Measurements from ENCODE around the gene CD34.

The CD34 gene

DNA sequence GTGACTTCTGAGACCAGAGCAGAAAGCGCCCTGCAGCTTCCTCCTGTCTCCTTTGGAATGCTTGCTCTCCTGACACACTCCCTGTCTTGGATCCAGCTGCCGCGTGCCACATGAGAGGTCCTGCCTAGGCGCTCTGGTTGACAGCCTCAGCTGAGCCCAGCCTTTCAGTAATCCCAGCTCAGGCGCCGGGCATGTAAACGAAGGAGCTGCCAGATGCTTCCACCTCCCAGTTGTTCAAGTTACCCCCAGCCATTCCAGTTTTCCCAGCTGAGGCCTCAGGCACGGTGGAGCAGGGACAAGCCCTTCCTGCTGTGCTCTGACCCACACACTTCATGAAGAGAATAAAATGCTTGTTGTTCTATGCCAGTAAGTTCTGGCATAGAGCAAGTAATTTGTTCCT, 14.3 kb upstream of the CD34 start:
- H3K36me3 ChIP-seq (ENCODE audit: low read depth) = no peaks in the 10 kb centered on the region
- no peak overlapping the region for H3K27ac ChIP-seq (ENCODE audit: poor library complexity, severe bottlenecking)
- no peaks in the 10 kb centered on the region for H3K4me1 ChIP-seq (ENCODE audit: insufficient read depth, poor library complexity, severe bottlenecking)
- TF ChIP-seq, protein P1, sequence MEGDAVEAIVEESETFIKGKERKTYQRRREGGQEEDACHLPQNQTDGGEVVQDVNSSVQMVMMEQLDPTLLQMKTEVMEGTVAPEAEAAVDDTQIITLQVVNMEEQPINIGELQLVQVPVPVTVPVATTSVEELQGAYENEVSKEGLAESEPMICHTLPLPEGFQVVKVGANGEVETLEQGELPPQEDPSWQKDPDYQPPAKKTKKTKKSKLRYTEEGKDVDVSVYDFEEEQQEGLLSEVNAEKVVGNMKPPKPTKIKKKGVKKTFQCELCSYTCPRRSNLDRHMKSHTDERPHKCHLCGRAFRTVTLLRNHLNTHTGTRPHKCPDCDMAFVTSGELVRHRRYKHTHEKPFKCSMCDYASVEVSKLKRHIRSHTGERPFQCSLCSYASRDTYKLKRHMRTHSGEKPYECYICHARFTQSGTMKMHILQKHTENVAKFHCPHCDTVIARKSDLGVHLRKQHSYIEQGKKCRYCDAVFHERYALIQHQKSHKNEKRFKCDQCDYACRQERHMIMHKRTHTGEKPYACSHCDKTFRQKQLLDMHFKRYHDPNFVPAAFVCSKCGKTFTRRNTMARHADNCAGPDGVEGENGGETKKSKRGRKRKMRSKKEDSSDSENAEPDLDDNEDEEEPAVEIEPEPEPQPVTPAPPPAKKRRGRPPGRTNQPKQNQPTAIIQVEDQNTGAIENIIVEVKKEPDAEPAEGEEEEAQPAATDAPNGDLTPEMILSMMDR (IDR thresholded peaks at IDR 0.05; ENCODE audit: poor library complexity, severe bottlenecking) = no peak
- DNase-seq (ENCODE audit: low spot score) (no peak), ATAC-seq (ENCODE audit: low read depth) (no peak)
- H3K9me3 ChIP-seq (ENCODE audit: severe bottlenecking) = no peaks in the 10 kb centered on the region
- H3K4me3 ChIP-seq (ENCODE audit: severe bottlenecking) = no peak overlapping the region
- H3K27me3 ChIP-seq (ENCODE audit: insufficient read depth, poor library complexity, severe bottlenecking) = no peaks in the 10 kb centered on the region

DNA sequence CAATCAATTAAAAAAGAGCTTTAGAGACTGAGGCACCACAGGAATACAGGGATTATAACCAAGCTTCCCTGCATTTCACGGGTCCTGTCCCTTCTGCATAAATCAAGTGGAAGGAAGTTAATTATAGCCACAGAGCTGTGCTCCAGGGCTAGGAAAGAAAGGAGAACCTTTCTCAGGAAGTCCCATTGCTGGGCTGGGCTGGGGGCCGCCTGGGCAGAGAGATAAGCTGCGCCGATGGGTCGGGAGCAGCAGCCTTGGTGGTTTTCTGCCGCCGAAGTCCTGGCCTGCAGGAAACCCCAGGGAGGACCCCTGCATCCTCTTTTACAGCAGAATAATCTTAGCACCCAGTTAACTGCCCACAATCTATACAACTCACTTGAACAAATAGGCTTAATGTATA, 12.6 kb upstream of the CD34 start:
- Histone ChIP-seq H3K36me3 (ENCODE audit: low read depth) (no peaks in the 10 kb centered on the region), H3K4me1 (ENCODE audit: insufficient read depth, poor library complexity, severe bottlenecking) (no peaks in the 10 kb centered on the region), H3K4me3 (ENCODE audit: severe bottlenecking) (no peak overlapping the region), H3K27ac (ENCODE audit: poor library complexity, severe bottlenecking) (no peak overlapping the region), H3K27me3 (ENCODE audit: insufficient read depth, poor library complexity, severe bottlenecking) (no peaks in the 10 kb centered on the region), H3K9me3 (ENCODE audit: severe bottlenecking) (no peaks in the 10 kb centered on the region)
- TF ChIP-seq, protein P1 (IDR thresholded peaks at IDR 0.05; ENCODE audit: poor library complexity, severe bottlenecking) = no peak
- DNase-seq (ENCODE audit: low spot score) (no peak), ATAC-seq (ENCODE audit: low read depth) (no peak)

DNA sequence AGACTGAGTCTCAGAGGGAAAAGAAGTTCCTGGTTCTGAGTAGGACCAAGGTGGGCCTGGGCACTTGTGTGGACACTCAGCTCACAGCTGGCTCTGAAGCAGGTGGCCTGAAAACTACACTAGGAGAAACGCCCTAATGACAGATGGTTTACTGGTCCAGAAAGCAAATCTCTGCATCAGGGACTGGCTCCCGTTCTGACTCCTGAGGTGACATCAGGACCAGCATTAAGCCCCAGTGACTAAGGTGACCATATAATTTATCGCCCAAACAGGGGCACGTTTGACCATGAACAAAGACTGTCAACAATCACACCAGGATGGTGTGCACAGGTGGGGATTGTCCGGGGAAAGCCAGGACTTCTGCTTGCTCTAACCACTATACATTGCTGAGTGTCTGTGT, 12.2 kb upstream of the CD34 start:
- TF ChIP-seq, protein P1 (IDR thresholded peaks at IDR 0.05; ENCODE audit: poor library complexity, severe bottlenecking) = no peak
- ATAC-seq (ENCODE audit: low read depth) (no peak), DNase-seq (ENCODE audit: low spot score) (no peak)
- no peaks in the 10 kb centered on the region for H3K36me3 ChIP-seq (ENCODE audit: low read depth)
- no peaks in the 10 kb centered on the region for H3K9me3 ChIP-seq (ENCODE audit: severe bottlenecking)
- no peak overlapping the region for H3K27ac ChIP-seq (ENCODE audit: poor library complexity, severe bottlenecking)
- H3K4me1 ChIP-seq (ENCODE audit: insufficient read depth, poor library complexity, severe bottlenecking) = no peaks in the 10 kb centered on the region
- no peak overlapping the region for H3K4me3 ChIP-seq (ENCODE audit: severe bottlenecking)
- no peaks in the 10 kb centered on the region for H3K27me3 ChIP-seq (ENCODE audit: insufficient read depth, poor library complexity, severe bottlenecking)

DNA sequence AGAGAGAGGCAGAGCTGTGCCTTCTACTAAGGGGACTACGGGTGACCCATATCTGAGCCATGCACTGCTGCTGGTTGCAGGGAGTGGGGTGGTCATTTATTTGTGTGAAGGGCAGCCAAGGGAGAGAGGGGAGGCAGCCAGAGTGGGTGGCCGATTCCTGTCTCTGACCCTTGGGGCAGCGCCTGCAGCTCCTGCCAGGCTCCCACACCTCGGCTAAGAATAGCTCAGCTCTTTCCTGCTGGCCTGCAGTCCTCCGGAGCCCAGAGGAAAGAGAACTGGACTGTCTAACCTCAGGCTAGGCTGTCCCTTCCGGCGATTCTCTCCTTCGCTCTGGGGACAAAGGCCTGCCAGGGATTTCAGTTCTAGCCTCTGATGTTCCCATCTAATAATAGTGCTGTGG, 11.6 kb upstream of the CD34 start:
- H3K9me3 ChIP-seq (ENCODE audit: severe bottlenecking) = no peaks in the 10 kb centered on the region
- no peaks in the 10 kb centered on the region for H3K27me3 ChIP-seq (ENCODE audit: insufficient read depth, poor library complexity, severe bottlenecking)
- DNase-seq (ENCODE audit: low spot score) (no peak), ATAC-seq (ENCODE audit: low read depth) (no peak)
- no peaks in the 10 kb centered on the region for H3K4me1 ChIP-seq (ENCODE audit: insufficient read depth, poor library complexity, severe bottlenecking)
- no peaks in the 10 kb centered on the region for H3K36me3 ChIP-seq (ENCODE audit: low read depth)
- TF ChIP-seq, protein P1 (IDR thresholded peaks at IDR 0.05; ENCODE audit: poor library complexity, severe bottlenecking) = no peak
- no peak overlapping the region for H3K4me3 ChIP-seq (ENCODE audit: severe bottlenecking)
- no peak overlapping the region for H3K27ac ChIP-seq (ENCODE audit: poor library complexity, severe bottlenecking)

GRCh38 chr1:207921321-207921720, 10.4 kb upstream of the CD34 start:
- Histone ChIP-seq H3K27me3 (ENCODE audit: insufficient read depth, poor library complexity, severe bottlenecking) (no peaks in the 10 kb centered on the region), H3K4me3 (ENCODE audit: severe bottlenecking) (no peak overlapping the region), H3K4me1 (ENCODE audit: insufficient read depth, poor library complexity, severe bottlenecking) (no peaks in the 10 kb centered on the region), H3K9me3 (ENCODE audit: severe bottlenecking) (no peaks in the 10 kb centered on the region), H3K36me3 (ENCODE audit: low read depth) (no peaks in the 10 kb centered on the region), H3K27ac (ENCODE audit: poor library complexity, severe bottlenecking) (no peak overlapping the region)
- TF ChIP-seq, protein P1 (IDR thresholded peaks at IDR 0.05; ENCODE audit: poor library complexity, severe bottlenecking) = no peak
- DNase-seq (ENCODE audit: low spot score) (no peak), ATAC-seq (ENCODE audit: low read depth) (no peak)
